ENCODE data around the gene LKAAEAR1. TPM values are rescaled to one million over a fixed set of nuclear protein-coding genes. Genes with fewer than 3 reads are reported as not detected.

LKAAEAR1 gene
- total and polyA plus RNA-seq, 2 of the 13 experiments (the other 11 are each of a cell fraction or from before 2014, with no cell fraction given) = not detected

GRCh38 chr20:64062596-64063388 is 21.4 kb downstream of the LKAAEAR1 start, which contains the start of gene TCEA2 (continued):
- TF ChIP-seq AHDC1 (CRISPR knock-in tag; IDR thresholded peaks at IDR 0.05; ENCODE audit: borderline replicate concordance) (no peak), TSC22D2 (CRISPR knock-in tag; IDR thresholded peaks at IDR 0.05; ENCODE audit: borderline replicate concordance) (peak; percentile 91), MTF2 (CRISPR knock-in tag; IDR thresholded peaks at IDR 0.05; ENCODE audit: borderline replicate concordance) (no peak), ZSCAN29 (CRISPR knock-in tag; conservative IDR thresholded peaks at IDR 0.05) (no peak), NFKBIZ (CRISPR knock-in tag; IDR thresholded peaks at IDR 0.05) (no peak; the same call in none of the 2 replicates), NBN (conservative IDR thresholded peaks at IDR 0.05) (no peak), ZBTB33 (CRISPR knock-in tag; IDR thresholded peaks at IDR 0.05) (peak; percentile 74), JDP2 (CRISPR knock-in tag; IDR thresholded peaks at IDR 0.05; ENCODE audit: borderline replicate concordance) (peak; percentile 78), HDAC6 (IDR thresholded peaks at IDR 0.05; ENCODE audit: low read depth, low read length) (no peak), ZNF572 (CRISPR knock-in tag; IDR thresholded peaks at IDR 0.05) (peak; percentile 100), BORCS8-MEF2B (CRISPR knock-in tag; IDR thresholded peaks at IDR 0.05) (no peak; the same call in none of the 2 replicates), MYPOP (CRISPR knock-in tag; IDR thresholded peaks at IDR 0.05) (peak; percentile 84; the same call in 1 of the 2 replicates), ZFP82 (CRISPR knock-in tag; IDR thresholded peaks at IDR 0.05; ENCODE audit: borderline replicate concordance) (0 out of 2 replicates have a peak, but pooled peaks have one; percentile 98), NPAS2 (CRISPR knock-in tag; IDR thresholded peaks at IDR 0.05; ENCODE audit: borderline replicate concordance) (no peak), MYC (CRISPR knock-in tag; IDR thresholded peaks at IDR 0.05; ENCODE audit: borderline replicate concordance) (peak; percentile 95), POLR2A (IDR thresholded peaks at IDR 0.05; ENCODE audit: insufficient read depth in 1 of 2, low read depth in 2 of 2, low read length in 2 of 2) (peak in 1 of 2 experiments; percentile 81; a peak in 2 of 4 replicates), PAXIP1 (CRISPR knock-in tag; conservative IDR thresholded peaks at IDR 0.05) (peak; percentile 73)

Data from HepG2 (cell line).